BLaER1 treated with 17β-estradiol and CSF1 and Interleukin-3, amounts not matched to agents 10 nM and 100 nM (cell line): ENCODE data around the gene SLC22A7.

ENCODE experiments used
- H3K27ac ChIP-seq, 11 experiments: shearing (Covaris generic); formaldehyde crosslinking; 2 replicates each; pipeline ENCODE4 v1.8.1; 2022
- H3K27me3 ChIP-seq, 11 experiments: shearing (Covaris generic); formaldehyde crosslinking; 2 replicates each; pipeline ENCODE4 v1.8.1; 2022
- H3K36me3 ChIP-seq, 11 experiments: shearing (Covaris generic); formaldehyde crosslinking; 2 replicates each; pipeline ENCODE4 v1.8.1; 2022
- H3K4me1 ChIP-seq, 10 experiments: shearing (Covaris generic); formaldehyde crosslinking; 2 replicates each; pipeline ENCODE4 v1.8.1; 2022
- H3K4me2 ChIP-seq, 11 experiments: shearing (Covaris generic); formaldehyde crosslinking; 2 replicates each; pipeline ENCODE4 v1.8.1; 2022
- H3K4me3 ChIP-seq, 10 experiments: shearing (Covaris generic); formaldehyde crosslinking; 2 replicates each; pipeline ENCODE4 v1.8.1; 2022
- H3K9ac ChIP-seq, 11 experiments: shearing (Covaris generic); formaldehyde crosslinking; 2 replicates each; pipeline ENCODE4 v1.8.1; 2022
- H3K9me3 ChIP-seq, 11 experiments: shearing (Covaris generic); formaldehyde crosslinking; replicated peaks in 1 of 11; 2 replicates each; pipeline ENCODE4 v1.8.1; 2022
- H4K20me1 ChIP-seq, 11 experiments: shearing (Covaris generic); formaldehyde crosslinking; 2 replicates each; pipeline ENCODE4 v1.8.1; 2022
- Cebpa-rat ChIP-seq, 11 experiments: shearing (Covaris generic); IDR thresholded peaks; 2 replicates each; pipeline ENCODE4 v1.8.1; 2022

The SLC22A7 gene

DNA sequence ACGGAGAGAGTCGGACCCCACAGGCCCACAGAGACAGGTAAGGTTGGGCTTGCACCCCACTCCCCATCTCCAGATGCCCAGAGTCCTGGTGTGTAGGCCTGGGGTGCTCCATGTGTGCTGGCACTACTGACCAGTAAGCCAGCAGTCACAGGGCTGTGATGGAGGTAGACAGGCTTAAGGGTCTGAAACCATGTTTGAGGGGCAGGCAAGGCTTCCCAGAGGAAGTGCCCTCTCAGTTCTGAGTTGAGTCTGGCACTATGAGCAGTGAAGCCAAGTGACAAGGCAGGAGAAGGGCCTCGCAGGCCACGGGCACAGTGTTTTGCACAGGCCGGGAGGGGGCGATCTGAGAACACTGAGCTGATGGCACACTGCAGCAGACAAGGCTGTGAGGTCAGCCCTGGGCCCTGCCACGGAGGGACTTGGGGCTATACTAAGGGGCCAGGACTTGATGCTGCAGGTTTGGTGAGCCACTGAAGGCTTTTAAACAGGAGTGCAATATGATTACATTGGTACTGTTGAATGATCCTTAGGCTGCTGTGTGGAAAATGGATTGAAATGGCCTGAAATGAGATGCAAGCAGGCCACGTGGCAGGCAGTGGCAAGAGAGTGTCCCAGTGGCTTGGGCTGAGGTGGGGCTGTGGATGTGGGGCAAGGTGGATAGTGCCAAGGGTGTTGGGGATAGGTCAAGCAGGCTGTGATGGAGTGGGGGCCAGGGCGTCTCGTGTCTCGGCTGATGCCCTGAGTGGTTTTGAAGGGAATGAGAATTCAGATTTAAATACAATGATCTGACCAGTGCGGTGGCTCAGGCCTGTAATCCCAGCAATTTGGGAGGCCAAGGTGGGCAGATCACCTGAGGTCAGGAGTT lies 34.5 kb upstream of the SLC22A7 start:
- Histone ChIP-seq H3K9me3 (no peaks in the 10 kb centered on the region), H3K4me3 (no peak overlapping the region), H3K27me3 (peaks cover under 1 to 12% (median 8%) of the 10 kb centered on the region in 11 experiments; a peak in 14 of 22 replicates), H3K4me2 (no peak overlapping the region), H3K4me1 (peaks cover 0 to 12% (median 0%) of the 10 kb centered on the region in 10 experiments; a peak in 7 of 20 replicates), H3K36me3 (no peaks in the 10 kb centered on the region), H3K27ac (no peak overlapping the region), H3K9ac (no peak overlapping the region; a peak in 1 of 22 replicates), H4K20me1 (no peaks in the 10 kb centered on the region)
- TF ChIP-seq Cebpa-rat (IDR thresholded peaks at IDR 0.05): no peak

DNA sequence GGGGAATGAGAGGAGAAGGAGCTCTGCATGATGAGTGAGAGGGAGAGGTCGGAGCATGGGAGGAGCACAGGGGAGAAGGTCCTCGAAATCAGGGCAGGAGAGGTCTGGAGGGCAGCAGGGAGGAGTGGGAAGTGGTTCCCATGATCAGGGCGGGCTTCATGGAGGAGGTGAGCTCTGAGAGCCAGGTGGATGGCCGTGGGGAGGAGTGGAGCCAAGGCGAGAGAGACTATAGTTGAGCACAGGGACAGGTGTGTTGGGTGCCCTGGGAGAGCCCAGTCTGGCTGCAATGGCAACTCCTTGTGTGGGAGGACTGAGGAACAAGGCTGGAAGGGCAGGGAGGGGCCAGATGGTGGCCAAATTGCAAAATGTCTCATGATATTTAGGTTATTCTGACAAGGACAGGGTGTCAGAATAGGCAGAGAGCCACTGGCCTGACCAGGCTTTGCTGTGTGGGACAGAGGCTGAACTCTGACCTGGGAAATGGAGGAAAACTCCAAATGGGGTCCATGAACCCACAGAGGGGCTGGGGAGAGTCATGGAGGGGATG lies 33.4 kb upstream of the SLC22A7 start:
- no peak overlapping the region for H3K4me3 ChIP-seq
- peaks cover 6 to 23% (median 9%) of the 10 kb centered on the region in 10 experiments; a peak in 18 of 20 replicates for H3K4me1 ChIP-seq
- H3K9ac ChIP-seq: no peak overlapping the region
- no peaks in the 10 kb centered on the region for H3K9me3 ChIP-seq
- H3K27me3 ChIP-seq: peaks cover 11 to 23% (median 19%) of the 10 kb centered on the region in 11 experiments
- H3K27ac ChIP-seq: no peak overlapping the region
- no peak for TF ChIP-seq Cebpa-rat (IDR thresholded peaks at IDR 0.05)
- H3K4me2 ChIP-seq: no peak overlapping the region
- no peaks in the 10 kb centered on the region for H4K20me1 ChIP-seq
- no peaks in the 10 kb centered on the region for H3K36me3 ChIP-seq

DNA sequence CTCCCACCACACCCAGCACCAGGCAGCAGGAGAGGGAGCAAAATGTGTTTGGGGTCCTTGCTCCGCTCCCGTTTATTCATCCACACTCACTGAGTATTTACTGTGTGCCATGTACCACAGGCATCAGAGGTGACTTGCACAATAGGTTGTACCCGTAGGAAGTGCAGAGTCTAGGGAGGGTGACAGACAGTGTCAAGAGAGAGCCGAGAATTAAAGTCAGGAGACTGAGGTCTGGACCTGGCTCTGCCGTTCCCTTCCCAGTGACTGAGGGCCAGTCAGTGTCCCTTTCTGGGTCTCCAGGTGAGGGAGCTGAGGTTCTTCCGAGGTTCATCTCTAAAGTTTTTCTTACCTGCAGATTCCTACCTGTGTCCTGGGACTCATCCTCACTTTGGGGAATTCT lies 32.5 kb upstream of the SLC22A7 start:
- TF ChIP-seq Cebpa-rat (IDR thresholded peaks at IDR 0.05): no peak
- Histone ChIP-seq H3K4me2 (no peak overlapping the region), H3K4me3 (no peak overlapping the region), H3K36me3 (no peaks in the 10 kb centered on the region), H3K27ac (no peak overlapping the region), H4K20me1 (no peaks in the 10 kb centered on the region; a peak in 1 of 22 replicates), H3K4me1 (peaks cover 14 to 30% (median 18%) of the 10 kb centered on the region in 10 experiments), H3K9ac (no peak overlapping the region), H3K27me3 (peaks cover 20 to 32% (median 28%) of the 10 kb centered on the region in 11 experiments), H3K9me3 (no peaks in the 10 kb centered on the region)

DNA sequence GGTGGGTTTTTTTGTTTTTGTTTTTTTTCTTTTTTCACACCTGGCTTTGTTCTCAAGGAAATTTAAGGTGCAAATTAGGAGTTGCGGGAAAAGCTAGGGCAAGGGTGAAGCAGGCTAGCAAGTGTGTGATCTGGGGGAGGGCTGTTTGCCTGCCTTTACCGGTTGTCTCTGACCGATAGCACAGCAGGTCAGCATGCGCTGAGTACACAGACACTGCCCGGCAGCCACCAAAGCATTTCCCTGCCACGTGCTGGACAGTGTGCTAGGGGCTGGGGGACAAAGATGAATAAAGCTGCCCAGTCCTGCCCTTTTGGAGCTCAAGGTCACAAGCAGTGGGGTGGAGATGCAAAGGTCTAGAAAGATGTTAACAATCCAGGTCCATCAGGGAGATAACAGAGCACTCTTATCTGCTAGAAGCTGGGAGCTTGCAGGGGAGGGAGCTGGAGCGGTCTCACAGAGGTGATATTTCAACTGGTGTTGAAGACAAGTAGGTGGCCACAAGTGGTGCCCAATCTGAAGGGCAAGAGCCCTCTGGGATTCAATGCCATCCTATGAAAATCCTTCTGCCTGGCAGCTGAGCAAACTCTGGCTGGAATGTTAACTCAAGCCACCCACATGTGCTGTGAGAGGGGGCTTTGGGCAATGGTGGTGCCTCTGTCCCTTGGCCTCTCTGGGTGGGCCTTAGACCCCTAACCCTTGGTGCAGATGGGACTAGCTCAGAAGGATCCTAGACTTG lies 30.3 kb upstream of the SLC22A7 start:
- H3K4me3 ChIP-seq: no peak overlapping the region
- no peaks in the 10 kb centered on the region for H3K9me3 ChIP-seq
- H4K20me1 ChIP-seq: peaks cover 0 to 8% (median 0%) of the 10 kb centered on the region in 11 experiments; a peak in 2 of 22 replicates
- no peak overlapping the region for H3K27ac ChIP-seq
- no peaks in the 10 kb centered on the region for H3K36me3 ChIP-seq
- TF ChIP-seq Cebpa-rat (IDR thresholded peaks at IDR 0.05): no peak
- H3K9ac ChIP-seq: no peak overlapping the region
- H3K27me3 ChIP-seq: peaks cover 29 to 51% (median 38%) of the 10 kb centered on the region in 11 experiments
- H3K4me1 ChIP-seq: peaks cover 24 to 40% (median 31%) of the 10 kb centered on the region in 10 experiments
- peak overlapping the region in 2 of 11 experiments; percentile 78 to 98; a peak in 4 of 22 replicates for H3K4me2 ChIP-seq

DNA sequence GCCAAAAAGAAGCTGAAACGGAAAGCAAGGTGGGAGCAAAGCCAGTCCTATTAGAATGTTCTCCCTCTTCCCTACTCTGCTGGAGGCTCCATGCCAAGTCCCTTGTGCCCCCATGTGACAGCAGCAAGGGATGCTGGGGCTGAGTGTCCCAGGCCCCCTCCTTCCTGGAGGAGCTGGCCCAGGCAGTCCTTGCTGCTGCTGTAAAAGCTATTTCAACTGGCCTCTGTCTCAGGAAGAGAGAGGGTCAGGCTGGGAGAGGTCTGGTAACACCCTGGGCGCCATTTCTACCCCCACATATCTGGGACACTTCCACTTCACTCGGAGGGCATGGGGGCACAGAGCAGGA lies 29.7 kb upstream of the SLC22A7 start:
- Histone ChIP-seq H3K27ac (no peak overlapping the region), H3K9ac (no peak overlapping the region), H3K4me3 (no peak overlapping the region), H3K36me3 (no peaks in the 10 kb centered on the region), H3K9me3 (no peaks in the 10 kb centered on the region), H3K4me1 (peaks cover 24 to 40% (median 31%) of the 10 kb centered on the region in 10 experiments), H3K4me2 (peak overlapping the region in 6 of 11 experiments; percentile 7 to 98 (median 93); a peak in 8 of 22 replicates), H4K20me1 (peaks cover 0 to 8% (median 0%) of the 10 kb centered on the region in 11 experiments; a peak in 2 of 22 replicates), H3K27me3 (peaks cover 32 to 55% (median 44%) of the 10 kb centered on the region in 11 experiments)
- no peak for TF ChIP-seq Cebpa-rat (IDR thresholded peaks at IDR 0.05)

DNA sequence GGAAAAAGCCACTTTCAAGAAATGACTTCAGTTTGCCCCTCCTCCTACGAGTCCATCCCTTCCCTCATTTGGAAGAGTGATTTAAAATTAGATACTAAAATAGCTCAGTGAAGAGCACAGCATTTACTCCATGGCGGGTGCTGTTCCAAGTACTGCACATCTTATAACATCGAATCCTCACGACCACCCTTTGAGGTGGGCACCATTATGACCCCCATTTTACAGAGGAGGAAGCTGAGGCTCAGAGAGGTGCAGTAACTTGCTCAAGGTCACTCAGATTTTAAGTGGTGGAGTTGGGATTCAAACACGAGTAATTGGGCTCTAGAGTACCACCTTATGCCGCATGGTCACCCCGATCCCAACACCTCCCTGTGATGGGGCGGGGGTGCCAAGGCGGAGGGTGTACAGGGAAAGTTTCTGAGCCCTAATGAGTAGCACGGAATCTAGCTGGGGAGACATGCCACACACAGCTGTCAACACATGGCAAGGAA lies 29.2 kb upstream of the SLC22A7 start:
- Histone ChIP-seq H3K27me3 (peaks cover 34 to 60% (median 49%) of the 10 kb centered on the region in 11 experiments), H3K4me3 (peak overlapping the region in 5 of 10 experiments; percentile 46 to 66 (median 52); a peak in 7 of 20 replicates), H3K36me3 (no peaks in the 10 kb centered on the region), H4K20me1 (peaks cover 0 to 8% (median 0%) of the 10 kb centered on the region in 11 experiments; a peak in 2 of 22 replicates), H3K4me1 (peaks cover 24 to 40% (median 31%) of the 10 kb centered on the region in 10 experiments), H3K9ac (no peak overlapping the region; a peak in 1 of 22 replicates), H3K9me3 (no peaks in the 10 kb centered on the region), H3K4me2 (peak overlapping the region; percentile 71 to 98 (median 84); a peak in 21 of 22 replicates), H3K27ac (no peak overlapping the region)
- TF ChIP-seq Cebpa-rat (IDR thresholded peaks at IDR 0.05): no peak

DNA sequence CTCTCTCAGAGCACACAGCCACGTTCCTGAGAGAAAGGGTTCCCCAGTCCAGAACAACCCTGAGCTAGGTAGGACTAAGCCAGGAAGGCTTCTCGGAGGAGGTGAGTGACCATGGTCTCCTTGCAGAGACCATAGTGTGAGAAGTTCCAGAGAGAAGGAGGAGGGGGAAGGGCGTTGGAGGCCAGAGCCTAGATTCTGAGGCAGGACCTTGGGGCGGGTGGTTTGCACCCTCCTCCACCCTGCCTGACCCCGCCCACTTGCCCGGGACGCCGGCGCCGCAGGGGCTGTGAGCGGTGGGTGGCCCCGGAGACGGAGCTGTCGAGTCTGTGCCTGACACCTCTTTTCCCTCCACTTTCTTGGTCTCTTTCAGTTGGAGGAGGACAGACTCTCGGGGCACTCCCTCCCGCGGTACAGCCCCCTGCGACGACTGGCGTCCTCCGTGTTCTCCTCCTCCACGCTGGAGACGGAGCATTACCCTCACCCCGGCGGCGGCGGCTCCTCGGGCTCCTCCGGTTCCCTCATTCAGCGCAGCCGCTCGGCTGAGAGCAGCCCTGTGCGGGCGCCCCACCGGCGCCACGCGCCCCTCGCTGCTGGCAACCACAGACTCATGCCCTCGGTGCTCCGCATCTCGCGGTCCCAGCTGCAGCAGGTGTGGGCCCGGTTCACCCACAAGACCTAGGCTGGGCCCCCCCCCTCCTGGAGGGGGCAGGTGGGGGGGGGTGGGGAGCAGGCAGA lies 28.6 kb upstream of the SLC22A7 start:
- Histone ChIP-seq H3K4me1 (peaks cover 24 to 40% (median 31%) of the 10 kb centered on the region in 10 experiments), H3K4me3 (peak overlapping the region; percentile 3 to 66 (median 47); a peak in 15 of 20 replicates)
- TF ChIP-seq Cebpa-rat (IDR thresholded peaks at IDR 0.05): no peak

More for the DNA sequence above, 28.6 kb upstream of the SLC22A7 start:
- peaks cover 40 to 67% (median 55%) of the 10 kb centered on the region in 11 experiments for H3K27me3 ChIP-seq
- no peaks in the 10 kb centered on the region for H3K36me3 ChIP-seq
- no peak overlapping the region for H3K27ac ChIP-seq
- H3K9ac ChIP-seq: peak overlapping the region in 10 of 11 experiments; percentile 25 to 57 (median 42); a peak in 11 of 22 replicates
- H3K4me2 ChIP-seq: peak overlapping the region; percentile 71 to 98 (median 84)
- H3K9me3 ChIP-seq: no peaks in the 10 kb centered on the region
- peaks cover 0 to 8% (median 0%) of the 10 kb centered on the region in 11 experiments; a peak in 2 of 22 replicates for H4K20me1 ChIP-seq
